Measurements from ENCODE around the gene ZNF133.

DNA sequence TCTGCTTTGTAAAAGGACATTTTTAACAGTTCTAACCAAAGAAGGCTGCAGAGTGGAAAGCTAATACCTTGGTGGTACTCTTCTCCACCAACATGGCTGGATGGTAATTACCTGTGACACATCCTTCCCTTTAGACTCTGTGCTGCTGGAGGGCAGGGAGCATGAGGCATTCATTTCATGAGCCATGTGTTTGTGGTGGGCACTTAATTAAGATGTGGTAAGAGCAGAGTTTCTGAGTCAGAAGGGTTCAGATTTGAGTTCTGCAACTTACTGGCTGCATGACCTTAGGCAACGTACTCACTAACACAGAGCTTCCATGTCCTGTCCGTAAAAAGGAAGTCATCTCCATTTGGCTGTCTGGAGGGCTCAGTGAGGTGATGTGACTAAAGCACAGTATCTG lies 9.1 kb upstream of the ZNF133 start:
- TF ChIP-seq, protein P1, sequence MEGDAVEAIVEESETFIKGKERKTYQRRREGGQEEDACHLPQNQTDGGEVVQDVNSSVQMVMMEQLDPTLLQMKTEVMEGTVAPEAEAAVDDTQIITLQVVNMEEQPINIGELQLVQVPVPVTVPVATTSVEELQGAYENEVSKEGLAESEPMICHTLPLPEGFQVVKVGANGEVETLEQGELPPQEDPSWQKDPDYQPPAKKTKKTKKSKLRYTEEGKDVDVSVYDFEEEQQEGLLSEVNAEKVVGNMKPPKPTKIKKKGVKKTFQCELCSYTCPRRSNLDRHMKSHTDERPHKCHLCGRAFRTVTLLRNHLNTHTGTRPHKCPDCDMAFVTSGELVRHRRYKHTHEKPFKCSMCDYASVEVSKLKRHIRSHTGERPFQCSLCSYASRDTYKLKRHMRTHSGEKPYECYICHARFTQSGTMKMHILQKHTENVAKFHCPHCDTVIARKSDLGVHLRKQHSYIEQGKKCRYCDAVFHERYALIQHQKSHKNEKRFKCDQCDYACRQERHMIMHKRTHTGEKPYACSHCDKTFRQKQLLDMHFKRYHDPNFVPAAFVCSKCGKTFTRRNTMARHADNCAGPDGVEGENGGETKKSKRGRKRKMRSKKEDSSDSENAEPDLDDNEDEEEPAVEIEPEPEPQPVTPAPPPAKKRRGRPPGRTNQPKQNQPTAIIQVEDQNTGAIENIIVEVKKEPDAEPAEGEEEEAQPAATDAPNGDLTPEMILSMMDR (IDR thresholded peaks at IDR 0.05; ENCODE audit: insufficient read depth, low read length, poor library complexity, severe bottlenecking) = no peak
- no peak for TF ChIP-seq EZH2phosphoT487 (conservative IDR thresholded peaks at IDR 0.05; ENCODE audit: low read length)
